ENCODE results near the gene HCN2.
"Not testable (repeated sequence)": the region's sequence is repeated elsewhere in the genome, so short reads cannot be mapped to it uniquely, and the experiment has no call there.

The HCN2 gene

DNA sequence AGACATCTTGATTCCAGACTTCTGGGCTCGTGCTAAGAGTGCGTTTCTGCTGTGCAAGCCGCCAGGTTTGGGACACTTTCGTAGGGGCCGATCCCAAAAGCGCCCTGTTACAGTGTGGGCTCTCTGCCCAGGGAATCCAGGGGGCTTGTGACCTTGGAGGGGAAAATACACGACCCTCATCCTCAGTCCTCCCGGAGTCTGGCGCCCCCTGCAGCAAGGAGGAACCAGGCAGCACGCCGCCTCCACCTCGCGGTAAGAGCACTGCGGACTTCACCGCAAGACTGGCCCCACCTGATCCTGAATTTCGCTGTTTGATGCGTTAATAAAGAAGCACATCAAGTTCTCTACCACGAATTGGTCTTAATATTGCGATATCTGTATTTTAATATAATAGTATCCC, 38.5 kb downstream of the HCN2 start:
- Histone ChIP-seq H3K9ac (ENCODE audit: low read length) (no peak overlapping the region), H4K20me1 (ENCODE audit: insufficient read depth, low read length) (no peaks in the 10 kb centered on the region), H3K4me3 (ENCODE audit: low read depth, low read length, poor library complexity, severe bottlenecking) (no peak overlapping the region), H3K9me3 (ENCODE audit: low read length) (no peaks in the 10 kb centered on the region), H2AFZ (ENCODE audit: low read length) (no peak overlapping the region), H3K36me3 (ENCODE audit: insufficient read depth, low read length) (peaks cover 61% of the 10 kb centered on the region), H3K27ac (ENCODE audit: low read depth, low read length, poor library complexity, severe bottlenecking) (no peak overlapping the region), H3K27me3 (ENCODE audit: insufficient read depth, low read length) (no peaks in the 10 kb centered on the region), H3K9me2 (ENCODE audit: low read depth, low read length) (no peaks in the 10 kb centered on the region), H3K79me2 (ENCODE audit: insufficient read depth, low read length) (no peaks in the 10 kb centered on the region), H3F3A (ENCODE audit: insufficient read depth, low read length) (no peaks in the 10 kb centered on the region), H3K4me1 (ENCODE audit: insufficient read depth, low read length, severe bottlenecking) (peaks cover 6% of the 10 kb centered on the region), H3K4me2 (ENCODE audit: low read length) (no peak overlapping the region)
- TF ChIP-seq, protein P1, sequence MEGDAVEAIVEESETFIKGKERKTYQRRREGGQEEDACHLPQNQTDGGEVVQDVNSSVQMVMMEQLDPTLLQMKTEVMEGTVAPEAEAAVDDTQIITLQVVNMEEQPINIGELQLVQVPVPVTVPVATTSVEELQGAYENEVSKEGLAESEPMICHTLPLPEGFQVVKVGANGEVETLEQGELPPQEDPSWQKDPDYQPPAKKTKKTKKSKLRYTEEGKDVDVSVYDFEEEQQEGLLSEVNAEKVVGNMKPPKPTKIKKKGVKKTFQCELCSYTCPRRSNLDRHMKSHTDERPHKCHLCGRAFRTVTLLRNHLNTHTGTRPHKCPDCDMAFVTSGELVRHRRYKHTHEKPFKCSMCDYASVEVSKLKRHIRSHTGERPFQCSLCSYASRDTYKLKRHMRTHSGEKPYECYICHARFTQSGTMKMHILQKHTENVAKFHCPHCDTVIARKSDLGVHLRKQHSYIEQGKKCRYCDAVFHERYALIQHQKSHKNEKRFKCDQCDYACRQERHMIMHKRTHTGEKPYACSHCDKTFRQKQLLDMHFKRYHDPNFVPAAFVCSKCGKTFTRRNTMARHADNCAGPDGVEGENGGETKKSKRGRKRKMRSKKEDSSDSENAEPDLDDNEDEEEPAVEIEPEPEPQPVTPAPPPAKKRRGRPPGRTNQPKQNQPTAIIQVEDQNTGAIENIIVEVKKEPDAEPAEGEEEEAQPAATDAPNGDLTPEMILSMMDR (IDR thresholded peaks at IDR 0.05; ENCODE audit: low read length) = peak; percentile 40; the same call in 1 of the 2 replicates
- TF ChIP-seq EZH2 (IDR thresholded peaks at IDR 0.05; ENCODE audit: borderline replicate concordance, low read length) = no peak

DNA sequence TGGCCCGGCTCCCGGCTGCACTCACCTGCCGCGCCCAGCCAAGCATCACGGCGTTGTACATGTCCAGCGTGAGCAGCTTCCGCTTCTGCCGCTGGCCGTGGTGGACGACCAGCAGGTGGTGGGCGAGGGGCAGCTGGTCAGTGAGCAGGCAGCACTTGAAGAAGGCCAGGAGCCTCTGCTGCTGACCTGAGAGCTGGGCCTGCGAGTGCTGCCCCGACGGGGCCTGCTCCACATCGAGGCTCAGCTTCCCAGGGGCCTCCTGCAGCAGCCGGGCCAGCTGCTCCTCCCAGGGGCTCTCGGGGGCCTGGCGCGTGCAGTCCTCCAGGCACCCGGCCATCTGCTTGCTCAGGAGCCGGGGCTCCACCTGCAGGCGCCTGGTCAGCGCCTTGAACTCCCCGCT, 39.8 kb downstream of the HCN2 start:
- H3K27me3 ChIP-seq (ENCODE audit: insufficient read depth, low read length); H3K9ac ChIP-seq (ENCODE audit: low read length); H4K20me1 ChIP-seq (ENCODE audit: insufficient read depth, low read length); H3K27ac ChIP-seq (ENCODE audit: low read depth, low read length, poor library complexity, severe bottlenecking); H3K9me2 ChIP-seq (ENCODE audit: low read depth, low read length); H2AFZ ChIP-seq (ENCODE audit: low read length); H3F3A ChIP-seq (ENCODE audit: insufficient read depth, low read length); H3K9me3 ChIP-seq (ENCODE audit: low read length); H3K4me3 ChIP-seq (ENCODE audit: low read depth, low read length, poor library complexity, severe bottlenecking); H3K4me2 ChIP-seq (ENCODE audit: low read length); H3K79me2 ChIP-seq (ENCODE audit: insufficient read depth, low read length): not testable (repeated sequence)
- H3K36me3 ChIP-seq (ENCODE audit: insufficient read depth, low read length) = peaks cover 48% of the 10 kb centered on the region
- peaks cover 14% of the 10 kb centered on the region for H3K4me1 ChIP-seq (ENCODE audit: insufficient read depth, low read length, severe bottlenecking)

DNA sequence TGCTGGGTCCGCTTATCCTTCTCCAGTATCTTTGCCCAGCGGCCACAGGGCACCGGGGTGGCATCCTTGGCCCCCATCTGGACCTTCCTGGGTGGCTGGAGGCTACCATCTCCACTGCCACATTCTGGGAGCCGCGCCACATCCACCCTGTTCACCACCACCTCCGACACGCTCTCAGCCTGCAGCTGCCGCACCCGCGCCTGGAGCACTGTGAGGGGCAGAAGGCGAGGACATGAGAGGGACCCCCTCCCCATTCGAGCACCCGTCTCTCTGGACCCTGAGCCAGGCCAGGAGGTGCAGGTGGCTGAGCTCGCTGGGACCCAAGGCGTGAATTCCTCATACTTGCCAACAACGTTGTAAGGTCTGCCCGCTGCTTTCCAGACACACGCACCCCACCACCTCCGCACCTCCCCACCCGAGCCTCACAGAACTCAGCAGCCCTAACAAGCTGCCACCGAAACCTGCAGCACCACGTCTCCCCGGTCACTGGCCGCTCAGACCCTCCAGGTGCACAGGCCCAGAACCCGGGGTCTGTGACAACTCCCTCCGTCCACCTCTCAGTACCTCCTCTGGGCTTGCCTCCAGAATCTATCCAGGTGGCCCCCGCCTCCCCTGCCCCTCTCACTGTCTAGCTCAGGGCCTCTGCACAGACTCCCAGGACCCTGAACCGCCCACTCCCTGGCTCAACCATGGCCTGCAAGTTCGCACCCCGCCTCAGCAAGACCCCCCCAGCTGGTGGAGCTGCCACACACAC, 40.5 kb downstream of the HCN2 start:
- Histone ChIP-seq H3K27ac (ENCODE audit: low read depth, low read length, poor library complexity, severe bottlenecking) (no peak overlapping the region), H2AFZ (ENCODE audit: low read length) (no peak overlapping the region), H3K9me3 (ENCODE audit: low read length) (no peaks in the 10 kb centered on the region), H3K9me2 (ENCODE audit: low read depth, low read length) (no peaks in the 10 kb centered on the region), H3F3A (ENCODE audit: insufficient read depth, low read length) (no peaks in the 10 kb centered on the region), H3K4me3 (ENCODE audit: low read depth, low read length, poor library complexity, severe bottlenecking) (no peak overlapping the region), H3K4me1 (ENCODE audit: insufficient read depth, low read length, severe bottlenecking) (peaks cover 14% of the 10 kb centered on the region), H4K20me1 (ENCODE audit: insufficient read depth, low read length) (no peaks in the 10 kb centered on the region), H3K36me3 (ENCODE audit: insufficient read depth, low read length) (peaks cover 42% of the 10 kb centered on the region), H3K27me3 (ENCODE audit: insufficient read depth, low read length) (no peaks in the 10 kb centered on the region), H3K9ac (ENCODE audit: low read length) (no peak overlapping the region), H3K79me2 (ENCODE audit: insufficient read depth, low read length) (no peaks in the 10 kb centered on the region), H3K4me2 (ENCODE audit: low read length) (no peak overlapping the region)
- TF ChIP-seq, protein P1 (IDR thresholded peaks at IDR 0.05; ENCODE audit: low read length) = no peak
- TF ChIP-seq EZH2 (IDR thresholded peaks at IDR 0.05; ENCODE audit: borderline replicate concordance, low read length) = no peak

DNA sequence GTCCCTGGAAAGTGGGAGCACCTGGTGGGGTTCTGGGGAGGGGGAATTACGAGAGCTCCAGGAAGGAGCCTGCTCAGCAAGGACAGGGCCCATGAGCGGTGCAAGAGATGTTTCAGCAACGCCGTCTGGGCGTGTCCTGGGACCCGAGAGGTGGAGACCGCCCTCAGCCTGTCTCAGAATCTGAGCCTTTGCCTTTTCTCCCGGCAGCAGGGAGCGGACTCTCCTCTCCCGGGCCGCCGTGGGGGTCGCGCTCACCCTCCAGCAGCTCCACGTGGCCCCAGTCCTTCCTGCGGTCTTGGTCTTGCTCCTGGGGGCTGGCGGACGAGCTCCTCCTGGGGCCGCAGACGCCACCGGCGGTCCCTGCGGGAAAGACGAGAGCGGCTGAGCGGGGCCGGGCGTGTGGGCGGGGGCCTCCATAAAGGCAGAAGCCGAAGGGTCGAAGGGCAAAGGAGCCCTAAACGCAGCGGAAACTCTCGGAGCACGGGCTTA, 42.9 kb downstream of the HCN2 start:
- Histone ChIP-seq H3K9ac (ENCODE audit: low read length) (peak overlapping the region; percentile 98), H3K4me2 (ENCODE audit: low read length) (peak overlapping the region; percentile 77), H4K20me1 (ENCODE audit: insufficient read depth, low read length) (no peaks in the 10 kb centered on the region), H3K79me2 (ENCODE audit: insufficient read depth, low read length) (no peaks in the 10 kb centered on the region), H3K4me1 (ENCODE audit: insufficient read depth, low read length, severe bottlenecking) (peaks cover 14% of the 10 kb centered on the region), H3F3A (ENCODE audit: insufficient read depth, low read length) (no peaks in the 10 kb centered on the region), H3K9me2 (ENCODE audit: low read depth, low read length) (no peaks in the 10 kb centered on the region), H3K27ac (ENCODE audit: low read depth, low read length, poor library complexity, severe bottlenecking) (peak overlapping the region; percentile 75), H3K27me3 (ENCODE audit: insufficient read depth, low read length) (no peaks in the 10 kb centered on the region), H3K36me3 (ENCODE audit: insufficient read depth, low read length) (peaks cover 34% of the 10 kb centered on the region), H3K4me3 (ENCODE audit: low read depth, low read length, poor library complexity, severe bottlenecking) (peak overlapping the region; percentile 99), H3K9me3 (ENCODE audit: low read length) (no peaks in the 10 kb centered on the region), H2AFZ (ENCODE audit: low read length) (0 out of 2 replicates have a peak overlapping the region, but pooled peaks have one; percentile 78)
- TF ChIP-seq, protein P1 (IDR thresholded peaks at IDR 0.05; ENCODE audit: low read length) = no peak
- TF ChIP-seq EZH2 (IDR thresholded peaks at IDR 0.05; ENCODE audit: borderline replicate concordance, low read length) = no peak

Measured in OCI-LY1 (cell line).